Measurements from ENCODE around the gene FNDC4.

GRCh38 chr2:27502142-27502541 lies 7.1 kb upstream of the FNDC4 start:
- TF ChIP-seq CTCF (IDR thresholded peaks at IDR 0.05 in 8 of 11, conservative IDR thresholded peaks at IDR 0.05 in 3 of 11) (no peak), POLR2AphosphoS5 (IDR thresholded peaks at IDR 0.05) (no peak), POLR2A (IDR thresholded peaks at IDR 0.05) (no peak)

All from spleen (tissue), 7 donors.